ENCODE data around the gene MAP7.

- TF ChIP-seq, protein P1, sequence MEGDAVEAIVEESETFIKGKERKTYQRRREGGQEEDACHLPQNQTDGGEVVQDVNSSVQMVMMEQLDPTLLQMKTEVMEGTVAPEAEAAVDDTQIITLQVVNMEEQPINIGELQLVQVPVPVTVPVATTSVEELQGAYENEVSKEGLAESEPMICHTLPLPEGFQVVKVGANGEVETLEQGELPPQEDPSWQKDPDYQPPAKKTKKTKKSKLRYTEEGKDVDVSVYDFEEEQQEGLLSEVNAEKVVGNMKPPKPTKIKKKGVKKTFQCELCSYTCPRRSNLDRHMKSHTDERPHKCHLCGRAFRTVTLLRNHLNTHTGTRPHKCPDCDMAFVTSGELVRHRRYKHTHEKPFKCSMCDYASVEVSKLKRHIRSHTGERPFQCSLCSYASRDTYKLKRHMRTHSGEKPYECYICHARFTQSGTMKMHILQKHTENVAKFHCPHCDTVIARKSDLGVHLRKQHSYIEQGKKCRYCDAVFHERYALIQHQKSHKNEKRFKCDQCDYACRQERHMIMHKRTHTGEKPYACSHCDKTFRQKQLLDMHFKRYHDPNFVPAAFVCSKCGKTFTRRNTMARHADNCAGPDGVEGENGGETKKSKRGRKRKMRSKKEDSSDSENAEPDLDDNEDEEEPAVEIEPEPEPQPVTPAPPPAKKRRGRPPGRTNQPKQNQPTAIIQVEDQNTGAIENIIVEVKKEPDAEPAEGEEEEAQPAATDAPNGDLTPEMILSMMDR (IDR thresholded peaks at IDR 0.05) = no peak
- TF ChIP-seq POLR2A (IDR thresholded peaks at IDR 0.05) = no peak
These were observed 142.0 kb downstream of the MAP7 start for GRCh38 chr6:136408204-136408603.
